Mucosa of rectum (tissue), 2 donors: Measurements from ENCODE around the gene ADAM10.

Experiments
- H3K27ac ChIP-seq, 2 donors: one replicate each; pipeline ENCODE4 v1.7.0; 2013; ENCODE audit warnings: inconsistent platforms in 2 of 2, low read depth in 2 of 2, low read length in 2 of 2
- H3K27me3 ChIP-seq, 2 donors: one replicate each; pipeline ENCODE4 v1.7.0; 2013; ENCODE audit warnings: low read length in 2 of 2; ENCODE audit not compliant: control insufficient read depth in 2 of 2, insufficient read depth in 2 of 2
- H3K36me3 ChIP-seq, 2 donors: one replicate each; pipeline ENCODE4 v1.7.0; 2013; ENCODE audit warnings: low read length in 2 of 2; ENCODE audit not compliant: control insufficient read depth in 2 of 2, insufficient read depth in 2 of 2
- H3K4me1 ChIP-seq, 2 donors: one replicate each; pipeline ENCODE4 v1.7.0; 2013; ENCODE audit warnings: low read length in 2 of 2, mild to moderate bottlenecking in 1 of 2; ENCODE audit not compliant: control insufficient read depth in 2 of 2, insufficient read depth in 2 of 2
- H3K4me3 ChIP-seq, 2 donors: one replicate each; pipeline ENCODE4 v1.7.0; 2013; ENCODE audit warnings: low read length in 2 of 2
- H3K9ac ChIP-seq, 2 donors: one replicate each; pipeline ENCODE4 v1.7.0; 2013; ENCODE audit warnings: low read length in 2 of 2, low read depth in 1 of 2, mild to moderate bottlenecking in 1 of 2
- H3K9me3 ChIP-seq, 2 donors: one replicate each; pipeline ENCODE4 v1.7.0; 2013; ENCODE audit warnings: low read length in 2 of 2; ENCODE audit not compliant: control insufficient read depth in 2 of 2
- donor health status: healthy.
- donor health status: Normal muscosa, but diverticular disease.

Gene ADAM10

DNA sequence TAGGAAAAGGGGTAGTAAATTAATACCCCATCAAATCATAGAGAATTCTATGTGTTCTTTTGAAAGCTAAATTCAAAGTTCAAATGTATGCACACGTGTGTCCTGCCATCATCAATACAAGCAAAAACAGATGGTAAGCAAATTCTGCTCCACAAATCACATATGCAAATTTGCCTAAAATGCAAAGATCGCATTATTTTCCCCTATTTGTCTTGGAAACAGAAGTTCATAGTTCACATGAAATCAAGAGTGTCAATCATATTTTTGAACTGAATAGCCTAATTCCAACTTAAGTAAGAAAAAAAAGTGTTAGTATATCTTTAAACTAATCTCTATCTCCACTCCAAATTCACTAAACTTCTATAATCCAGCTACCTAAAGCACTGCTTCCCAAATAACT is 8.5 kb downstream of the ADAM10 start:
- Histone ChIP-seq H3K27me3 (no peaks in the 10 kb centered on the region), H3K36me3 (no peaks in the 10 kb centered on the region), H3K9ac (no peak overlapping the region), H3K27ac (no peak overlapping the region), H3K4me1 (no peaks in the 10 kb centered on the region), H3K9me3 (no peaks in the 10 kb centered on the region), H3K4me3 (no peak overlapping the region)

DNA sequence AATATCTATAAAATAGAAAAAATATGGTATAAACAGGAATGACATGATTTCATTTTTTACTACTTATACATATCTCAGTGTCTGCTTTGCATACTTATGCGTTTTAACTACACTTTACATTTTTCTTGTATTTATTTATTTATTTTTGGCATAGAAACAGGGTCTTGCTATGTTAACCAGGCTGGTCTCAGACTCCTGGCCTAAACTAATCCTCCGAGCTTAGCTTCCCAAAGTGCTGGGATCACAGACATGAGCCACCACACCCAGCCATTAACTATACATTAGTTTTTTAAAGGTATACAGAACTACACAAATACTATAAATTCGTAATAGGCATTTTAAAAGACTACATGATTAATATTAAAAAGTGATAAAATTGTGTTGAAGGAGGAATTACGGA is 9.1 kb downstream of the ADAM10 start:
- no peaks in the 10 kb centered on the region for H3K36me3 ChIP-seq
- no peaks in the 10 kb centered on the region for H3K9me3 ChIP-seq
- no peak overlapping the region for H3K4me3 ChIP-seq
- no peak overlapping the region for H3K9ac ChIP-seq
- peaks cover 0 to under 1% of the 10 kb centered on the region in 2 donors for H3K4me1 ChIP-seq
- no peaks in the 10 kb centered on the region for H3K27me3 ChIP-seq
- H3K27ac ChIP-seq: no peak overlapping the region

DNA sequence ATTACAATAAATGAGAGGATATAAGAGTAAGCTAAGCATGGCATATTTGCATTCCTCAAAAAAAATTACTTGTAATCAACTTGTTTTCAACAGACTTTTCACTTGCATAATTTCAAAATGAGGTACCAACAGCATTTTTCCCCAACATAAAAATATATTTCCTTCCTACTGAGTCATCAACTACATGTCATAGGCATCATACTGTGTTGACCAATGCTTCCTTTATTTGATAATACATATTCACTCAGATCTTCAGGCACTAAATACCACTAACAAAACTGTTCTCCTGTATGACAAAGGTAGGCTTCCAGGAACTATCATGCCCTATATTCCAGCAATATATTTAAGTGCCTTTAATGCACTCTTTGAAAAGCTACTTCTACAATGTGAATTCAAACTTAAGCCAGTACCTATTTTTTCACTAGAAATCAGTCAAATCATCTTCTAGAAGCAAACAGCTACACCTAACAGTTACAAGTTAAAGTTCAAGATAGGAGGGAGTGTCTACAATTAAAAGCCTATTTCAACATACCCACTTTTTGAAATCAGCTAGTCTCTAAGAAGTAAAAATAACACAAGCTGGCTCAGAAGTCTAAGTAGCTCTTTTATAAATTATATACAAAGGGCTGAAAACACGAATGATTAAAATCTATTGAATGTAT is 11.3 kb downstream of the ADAM10 start:
- Histone ChIP-seq H3K9me3 (no peaks in the 10 kb centered on the region), H3K4me1 (peaks cover 5 to 6% of the 10 kb centered on the region in 2 donors), H3K36me3 (no peaks in the 10 kb centered on the region), H3K27ac (no peak overlapping the region), H3K4me3 (no peak overlapping the region), H3K27me3 (no peaks in the 10 kb centered on the region), H3K9ac (no peak overlapping the region)

DNA sequence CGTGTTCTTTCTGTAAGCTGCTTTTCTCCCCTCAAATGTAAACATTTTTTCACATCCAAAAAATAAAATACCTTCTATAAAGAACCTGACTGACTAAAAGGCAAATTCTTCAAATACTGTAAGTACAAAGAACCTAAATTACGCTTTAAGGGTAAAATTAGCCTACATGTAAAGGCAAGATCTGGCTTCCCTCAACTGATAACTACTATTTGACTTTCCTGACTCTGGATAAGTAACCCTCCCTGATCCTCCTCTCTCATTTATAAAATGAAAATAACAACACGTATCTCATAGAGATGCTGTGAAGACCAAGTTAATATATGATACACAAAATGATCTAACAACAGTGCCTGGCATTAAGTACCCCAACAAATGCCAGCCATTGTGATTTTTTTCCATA is 12.2 kb downstream of the ADAM10 start:
- Histone ChIP-seq H3K36me3 (no peaks in the 10 kb centered on the region), H3K27ac (no peak overlapping the region), H3K4me3 (no peak overlapping the region), H3K27me3 (no peaks in the 10 kb centered on the region), H3K9ac (no peak overlapping the region), H3K9me3 (no peaks in the 10 kb centered on the region), H3K4me1 (peaks cover 5 to 6% of the 10 kb centered on the region in 2 donors)

DNA sequence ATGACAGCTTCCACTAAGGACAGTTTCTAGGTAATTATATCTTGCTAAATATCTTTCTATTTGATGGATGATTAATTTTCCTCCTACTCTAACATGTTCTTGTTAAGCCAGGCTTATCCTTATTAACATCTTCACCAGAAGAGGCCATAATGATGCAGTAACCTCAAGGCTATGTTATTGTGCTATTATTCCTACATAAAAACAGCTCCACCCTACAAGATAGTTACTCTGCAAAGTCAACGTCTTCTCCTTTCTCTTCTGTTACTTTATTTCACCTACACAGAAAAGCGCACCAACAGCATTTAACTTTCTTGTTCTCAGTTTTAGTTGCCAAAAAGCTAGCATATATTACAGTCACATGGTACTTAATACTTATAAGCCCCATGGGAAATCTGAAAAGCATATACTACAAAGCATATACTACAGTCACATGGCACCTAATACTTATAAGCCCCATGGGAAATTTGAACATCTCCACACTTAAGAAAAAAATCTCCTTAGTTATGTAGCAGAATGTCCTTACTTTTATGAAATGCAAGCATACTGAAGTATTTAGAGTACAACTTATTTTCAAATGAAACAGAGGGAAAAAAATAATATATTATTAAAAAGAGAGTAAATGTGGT is 13.4 kb downstream of the ADAM10 start:
- Histone ChIP-seq H3K4me1 (peaks cover 5 to 6% of the 10 kb centered on the region in 2 donors), H3K36me3 (no peaks in the 10 kb centered on the region), H3K9me3 (no peaks in the 10 kb centered on the region), H3K9ac (no peak overlapping the region), H3K27me3 (no peaks in the 10 kb centered on the region), H3K27ac (no peak overlapping the region), H3K4me3 (no peak overlapping the region)

DNA sequence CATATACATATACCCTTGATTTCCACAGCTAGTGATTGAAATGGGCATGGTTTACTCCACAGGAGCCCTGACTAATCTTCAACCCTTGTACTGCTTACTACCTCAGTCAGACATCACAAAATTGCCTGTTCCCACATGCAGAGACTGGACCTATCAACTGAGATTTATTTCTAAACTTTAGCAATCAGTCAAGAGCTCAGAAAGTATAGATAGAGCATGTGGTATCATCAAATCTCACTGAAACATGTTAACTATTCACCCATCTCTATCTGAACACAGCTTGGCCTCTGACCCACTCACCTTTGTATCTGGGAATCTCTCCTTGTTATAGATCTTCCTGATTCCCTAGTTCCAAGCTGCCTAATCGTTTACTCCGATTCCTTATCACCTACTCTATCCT is 14.6 kb downstream of the ADAM10 start:
- Histone ChIP-seq H3K4me1 (peaks cover 5 to 6% of the 10 kb centered on the region in 2 donors), H3K9me3 (no peaks in the 10 kb centered on the region), H3K4me3 (no peak overlapping the region), H3K36me3 (no peaks in the 10 kb centered on the region), H3K27me3 (no peaks in the 10 kb centered on the region), H3K27ac (no peak overlapping the region), H3K9ac (no peak overlapping the region)

DNA sequence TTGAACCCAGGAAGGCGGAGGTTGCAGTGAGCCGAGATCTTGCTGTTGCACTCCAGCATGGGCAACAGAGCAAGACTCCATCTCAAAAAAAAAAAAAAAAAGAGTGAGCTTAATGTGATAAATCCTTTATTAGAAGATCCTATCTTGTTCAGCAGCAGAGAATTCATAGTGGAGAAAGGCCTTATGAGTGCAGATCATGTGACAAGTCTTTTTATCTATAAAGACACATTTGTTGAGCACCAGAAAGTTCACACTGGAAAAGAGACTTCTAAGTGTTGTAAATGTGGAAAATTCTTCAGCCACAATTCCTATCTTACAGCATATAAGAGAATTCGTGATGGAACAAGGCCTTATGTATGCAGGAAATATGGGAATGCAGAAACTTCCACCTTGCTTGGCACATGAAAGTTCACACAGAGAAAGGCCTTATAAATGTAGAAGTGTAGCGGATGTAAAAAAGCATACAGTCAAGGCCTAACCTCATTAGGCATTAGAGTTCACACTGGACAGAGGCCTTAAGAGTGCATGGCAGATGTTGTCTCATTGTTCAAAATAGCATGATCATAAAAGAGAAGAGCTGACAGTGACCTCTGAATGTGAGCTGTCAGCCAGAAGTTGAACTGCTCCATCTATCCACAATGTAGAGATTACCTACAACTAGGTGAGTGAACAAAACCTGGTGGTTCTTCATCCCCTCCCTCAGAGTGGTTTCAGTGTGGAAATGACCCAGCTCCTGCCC is 16.7 kb downstream of the ADAM10 start:
- Histone ChIP-seq H3K4me3 (no peak overlapping the region), H3K27ac (no peak overlapping the region), H3K9ac (no peak overlapping the region), H3K9me3 (no peaks in the 10 kb centered on the region), H3K27me3 (no peaks in the 10 kb centered on the region), H3K4me1 (peaks cover 5 to 6% of the 10 kb centered on the region in 2 donors), H3K36me3 (no peaks in the 10 kb centered on the region)

DNA sequence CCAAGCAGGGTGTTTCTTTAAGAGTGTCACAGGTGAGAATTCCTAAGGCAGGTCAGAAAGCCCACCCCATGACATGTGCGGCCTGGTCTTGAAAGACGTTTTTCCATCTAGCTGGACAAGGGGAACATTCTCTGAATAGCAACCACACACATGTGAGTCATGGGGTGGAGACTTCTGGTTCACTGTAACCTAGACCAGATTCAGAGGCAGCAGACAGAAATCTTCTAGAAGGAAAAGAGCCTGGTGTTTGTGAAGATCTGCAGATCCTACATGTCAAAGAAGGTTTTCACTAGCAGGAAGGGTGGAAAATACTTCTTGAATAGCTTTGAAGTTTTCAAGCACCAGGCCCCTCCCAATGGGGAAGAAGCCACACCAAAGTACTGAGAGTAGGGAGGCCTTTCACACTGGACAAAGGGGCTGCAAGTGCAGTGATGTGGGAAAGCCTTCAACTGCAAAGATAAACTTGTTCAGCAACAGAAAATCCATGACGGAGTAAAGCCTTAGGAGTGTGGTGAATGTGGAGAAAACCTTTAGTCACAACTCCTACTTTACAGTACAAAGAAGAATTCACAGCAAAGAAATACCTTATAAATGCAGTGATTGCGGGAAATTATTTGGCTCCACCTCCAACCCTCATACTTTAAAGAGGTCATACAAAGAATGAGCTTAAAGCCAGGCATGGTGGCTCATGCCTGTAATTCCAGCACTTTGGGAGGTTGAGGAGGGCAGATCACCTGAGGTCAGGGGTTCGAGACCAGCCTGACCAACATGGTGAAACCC is 17.6 kb downstream of the ADAM10 start:
- Histone ChIP-seq H3K9me3 (no peaks in the 10 kb centered on the region), H3K27ac (no peak overlapping the region), H3K9ac (no peak overlapping the region), H3K4me1 (peaks cover 5 to 6% of the 10 kb centered on the region in 2 donors), H3K36me3 (no peaks in the 10 kb centered on the region), H3K4me3 (no peak overlapping the region), H3K27me3 (no peaks in the 10 kb centered on the region)

DNA sequence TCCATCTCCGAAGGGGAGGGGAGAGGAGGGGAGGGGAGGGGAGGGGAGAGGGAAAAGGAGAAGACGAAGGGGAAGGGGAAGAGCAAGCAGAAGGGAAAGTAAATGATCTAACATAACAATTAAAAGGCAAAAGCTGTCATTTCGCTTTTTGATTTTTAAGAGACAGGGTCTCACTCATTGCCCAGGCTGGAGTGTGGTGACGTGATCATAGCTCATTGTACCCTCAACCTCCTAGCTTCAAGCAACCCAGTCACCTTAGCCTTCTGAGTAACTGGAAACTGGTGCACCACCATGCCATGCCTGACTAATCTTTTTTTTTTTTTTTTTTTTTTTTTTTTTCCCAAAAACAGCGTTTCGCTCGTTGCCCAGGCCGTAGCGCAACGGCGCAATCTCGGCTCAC is 22.6 kb downstream of the ADAM10 start:
- Histone ChIP-seq H3K9me3 (no peaks in the 10 kb centered on the region), H3K4me1 (peaks cover 0 to 3% of the 10 kb centered on the region in 2 donors), H3K27me3 (no peaks in the 10 kb centered on the region), H3K4me3 (no peak overlapping the region), H3K36me3 (no peaks in the 10 kb centered on the region), H3K9ac (no peak overlapping the region), H3K27ac (no peak overlapping the region)

DNA sequence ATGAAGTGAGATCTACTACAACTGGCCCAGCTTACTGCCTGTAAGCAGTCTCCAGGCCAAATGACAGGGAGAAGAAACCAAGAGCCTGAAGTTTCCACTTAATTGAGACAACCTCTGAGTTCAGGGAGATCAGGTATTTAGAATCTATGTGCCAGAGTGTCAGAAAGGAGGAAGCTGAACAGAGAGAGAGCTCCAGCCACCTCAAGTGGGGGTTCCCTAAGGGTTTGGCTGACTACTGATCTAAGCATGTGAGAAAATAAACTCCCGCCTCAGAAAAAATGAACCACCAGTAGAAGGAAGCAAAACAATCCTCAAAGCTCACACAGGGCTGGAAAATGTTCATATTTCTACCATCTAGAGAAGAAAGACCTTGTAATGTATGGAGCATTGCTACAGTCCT is 25.0 kb downstream of the ADAM10 start:
- no peak overlapping the region for H3K9ac ChIP-seq

More for the DNA sequence above, 25.0 kb downstream of the ADAM10 start:
- H3K4me3 ChIP-seq: no peak overlapping the region
- H3K27me3 ChIP-seq: no peaks in the 10 kb centered on the region
- no peaks in the 10 kb centered on the region for H3K9me3 ChIP-seq
- H3K4me1 ChIP-seq: peaks cover 0 to 3% of the 10 kb centered on the region in 2 donors
- H3K36me3 ChIP-seq: no peaks in the 10 kb centered on the region
- H3K27ac ChIP-seq: no peak overlapping the region
